HG02571 (cell line): ENCODE data around the gene NSG1.
"Not testable (repeated sequence)": the region's sequence is repeated elsewhere in the genome, so short reads cannot be mapped to it uniquely, and the experiment has no call there.

Source experiments
- ATAC-seq: cut with Tn5 transposase; IDR thresholded peaks from one replicate; pipeline ENCODE4 v1.9.1; 2021; ENCODE audit warnings: mild to moderate bottlenecking, moderate library complexity; ENCODE audit not compliant: unreplicated experiment

NSG1 gene

DNA sequence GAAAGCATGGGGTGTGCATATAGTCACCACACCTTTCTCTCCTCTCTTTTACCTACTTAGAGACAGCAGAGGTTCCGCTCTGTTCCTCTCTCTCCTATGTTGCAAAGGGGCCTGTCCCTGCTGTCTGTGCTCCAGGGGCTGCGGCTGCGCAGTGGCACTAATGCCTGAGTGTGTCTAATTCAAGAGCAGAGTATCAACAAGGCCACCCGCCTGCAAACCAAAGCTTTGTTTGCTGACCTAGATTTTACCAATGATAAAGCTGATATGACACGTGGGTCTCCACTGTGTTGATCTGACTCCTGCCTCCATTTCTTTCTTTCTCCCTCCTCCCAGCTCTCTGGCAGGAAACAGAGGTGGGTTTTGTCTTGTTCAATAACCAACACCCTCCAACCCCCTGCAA is 74.9 kb downstream of the NSG1 start:
- ATAC-seq, result no peak

GRCh38 chr4:4462970-4463369 is 76.1 kb downstream of the NSG1 start:
- ATAC-seq, result no peak

DNA sequence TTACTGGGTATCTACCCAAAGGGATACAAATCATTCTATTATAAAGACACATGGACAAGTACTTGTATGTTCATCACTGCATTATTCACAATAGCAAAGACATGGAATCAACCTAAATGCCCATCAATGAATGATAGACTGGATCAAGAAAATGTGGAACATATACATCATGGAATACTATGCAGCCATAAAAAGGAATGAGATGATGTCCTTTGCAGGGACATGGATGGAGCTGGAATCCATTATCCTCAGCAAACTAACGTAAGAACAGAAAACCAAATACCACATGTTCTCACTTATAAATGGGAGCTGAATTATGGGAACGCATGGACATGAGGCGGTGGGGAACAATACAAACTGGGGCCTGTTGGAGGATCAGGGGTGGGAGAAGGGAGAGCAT is 78.3 kb downstream of the NSG1 start:
- ATAC-seq, result not testable (repeated sequence)
